ENCODE results near the gene NOTCH2.

Gene NOTCH2

DNA sequence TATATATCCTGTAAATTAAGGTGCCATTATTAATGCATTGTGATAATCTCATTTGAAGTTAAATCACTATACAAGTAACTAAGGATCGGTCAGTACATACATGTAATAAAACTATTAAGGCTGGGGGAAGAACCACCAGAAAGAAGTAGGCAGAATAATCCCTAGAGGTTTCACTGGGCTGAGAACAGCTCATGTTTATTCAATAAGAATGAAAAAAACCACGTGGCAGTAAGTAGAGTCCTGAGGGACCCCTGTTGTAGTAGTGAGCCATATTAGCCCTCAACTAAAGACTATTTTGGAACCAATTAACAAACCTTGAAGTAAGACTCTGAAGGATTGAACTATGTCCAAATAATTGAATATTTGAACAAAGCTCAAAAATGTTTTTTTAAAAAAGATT, 126.2 kb downstream of the NOTCH2 start:
- DNase-seq (ENCODE audit: low read depth), result no peak

DNA sequence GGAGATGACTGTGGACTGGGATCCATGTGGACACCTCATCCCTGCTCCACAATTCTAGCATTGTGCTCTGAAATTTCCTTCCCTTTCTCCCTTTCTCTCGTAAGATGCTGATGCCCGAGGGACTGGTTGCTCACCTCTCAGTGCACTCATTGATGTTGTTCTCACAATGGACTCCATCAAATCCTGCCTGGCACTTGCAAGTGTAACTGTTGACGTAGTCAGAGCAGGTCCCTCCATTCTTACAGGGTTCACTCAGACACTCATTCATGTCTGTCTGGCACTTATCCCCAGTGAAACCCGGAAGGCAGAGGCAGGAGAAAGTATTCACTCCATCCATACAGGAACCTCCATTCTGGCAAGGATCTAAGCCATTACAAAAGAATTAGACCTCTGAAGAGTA, 128.1 kb downstream of the NOTCH2 start:
- DNase-seq (ENCODE audit: low read depth), result no peak

DNA sequence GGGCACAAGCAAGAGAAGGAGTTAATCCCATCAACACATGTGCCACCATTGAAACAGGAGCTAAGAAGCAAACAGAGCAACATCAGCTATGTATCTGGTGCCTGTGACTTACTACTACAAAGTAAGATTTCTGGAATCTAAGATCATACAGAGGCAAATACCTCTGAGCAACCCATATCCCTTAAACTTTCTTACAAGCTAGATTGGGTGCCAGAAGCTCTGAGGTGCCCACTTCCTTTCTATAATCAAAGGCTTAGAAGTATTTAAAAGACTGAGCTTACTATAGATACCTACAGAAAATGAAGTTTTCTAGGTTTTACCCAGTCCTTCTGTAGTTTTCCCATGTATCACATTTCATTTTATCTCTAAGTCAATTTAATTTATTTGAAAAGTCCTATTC, 128.8 kb downstream of the NOTCH2 start:
- DNase-seq (ENCODE audit: low read depth), result no peak

DNA sequence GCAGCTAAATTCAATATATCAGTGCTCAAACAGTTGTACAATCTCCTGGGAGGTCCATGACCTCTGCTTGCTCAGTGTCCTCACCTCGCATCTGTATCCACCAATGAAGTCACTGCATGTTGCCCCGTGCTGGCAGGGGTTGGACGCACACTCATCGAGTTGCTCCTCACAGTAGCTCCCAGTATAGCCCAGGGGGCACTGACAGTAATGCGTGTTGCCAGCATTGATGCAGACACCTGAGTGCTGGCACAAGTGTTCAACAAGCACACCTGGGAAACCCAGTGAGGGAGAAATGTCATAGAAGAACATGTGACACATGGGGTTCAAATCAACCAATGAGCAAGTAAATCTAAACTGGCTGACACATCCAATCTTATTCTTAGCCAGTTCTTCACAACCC, 132.3 kb downstream of the NOTCH2 start:
- DNase-seq (ENCODE audit: low read depth), result no peak

DNA sequence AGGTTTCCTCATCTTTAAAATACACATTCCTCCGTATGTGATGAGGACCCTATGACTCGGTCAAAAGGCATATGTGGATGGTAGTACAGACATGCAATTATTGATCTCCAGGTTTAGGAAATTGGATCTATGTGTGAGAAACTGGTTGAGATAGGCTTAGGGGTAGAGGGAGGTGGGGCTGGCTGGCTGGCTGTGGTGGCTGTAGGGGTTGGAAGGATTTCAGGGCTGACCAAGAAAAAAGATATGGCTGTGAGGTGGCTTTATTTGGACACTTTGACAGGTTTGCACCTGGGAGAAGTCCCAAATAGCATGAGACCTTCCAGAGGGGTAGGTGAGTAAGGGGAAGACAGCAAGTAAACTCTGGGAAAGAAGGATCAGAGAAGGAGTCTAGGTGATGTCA, 133.5 kb downstream of the NOTCH2 start:
- no peak for DNase-seq (ENCODE audit: low read depth)

DNA sequence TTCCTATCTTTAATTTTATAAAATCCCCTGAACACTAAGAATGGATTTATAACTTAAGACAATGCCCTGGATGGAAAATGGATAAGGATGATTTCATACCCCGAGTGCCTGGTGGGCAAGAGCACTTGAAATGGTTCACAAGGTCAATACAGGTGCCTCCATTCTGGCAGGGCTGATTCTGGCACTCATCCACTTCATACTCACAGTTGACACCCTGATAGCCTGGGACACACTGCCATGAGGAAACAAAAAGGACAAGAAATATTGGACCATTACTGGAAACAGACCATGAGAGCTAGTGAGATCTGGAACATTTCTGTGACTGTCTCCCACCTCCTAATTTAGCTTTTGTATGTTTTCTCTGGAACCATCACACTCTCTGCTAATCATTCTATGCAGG, 134.1 kb downstream of the NOTCH2 start:
- DNase-seq (ENCODE audit: low read depth), result no peak

DNA sequence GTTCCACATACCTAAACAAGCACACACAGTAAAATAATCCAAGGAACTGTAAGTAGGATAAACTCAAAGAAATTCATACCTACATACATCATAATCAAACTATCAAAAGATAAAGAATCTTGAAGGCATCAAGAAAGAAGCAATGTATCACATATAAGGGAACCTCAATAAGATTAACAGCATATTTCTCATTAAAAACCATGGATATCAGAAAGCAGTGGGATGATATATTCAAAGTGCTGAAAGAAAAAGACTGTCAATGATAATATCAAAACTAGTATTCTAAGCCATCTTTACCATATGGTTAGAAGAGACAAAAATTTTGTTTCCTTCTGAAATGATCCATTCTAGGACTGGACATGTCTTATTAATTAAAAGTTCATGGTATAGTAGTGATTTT, 136.1 kb downstream of the NOTCH2 start:
- DNase-seq (ENCODE audit: low read depth), result no peak

DNA sequence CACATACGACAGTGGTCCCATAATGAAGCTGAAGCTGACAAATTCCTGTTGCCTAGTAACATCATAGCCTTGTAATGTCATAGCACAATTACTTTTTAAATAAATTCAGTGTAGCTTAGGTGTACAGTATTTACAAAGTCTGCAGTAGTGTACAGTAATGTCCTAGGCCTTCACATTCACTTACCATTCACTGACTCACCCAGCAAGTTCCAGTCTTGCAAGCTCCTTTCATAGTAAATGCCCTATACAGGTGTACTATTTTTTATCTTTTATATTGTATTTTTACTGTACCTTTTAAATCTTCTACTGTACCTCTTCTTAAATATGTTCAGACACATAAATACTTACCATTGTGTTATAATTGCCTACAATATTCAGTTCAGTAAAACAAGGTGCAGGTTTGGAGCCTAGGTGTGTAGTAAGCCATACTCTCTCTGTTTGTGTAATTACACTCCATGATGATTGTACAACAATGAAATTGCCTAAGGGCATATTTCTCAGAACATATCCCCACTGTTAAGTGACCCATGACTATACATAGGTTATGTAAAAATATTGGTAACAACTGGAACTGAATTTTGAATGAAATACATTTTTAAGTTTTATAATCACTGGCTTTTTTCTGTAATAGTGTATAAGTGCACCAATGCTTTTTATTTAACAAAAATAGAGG, 139.7 kb downstream of the NOTCH2 start:
- DNase-seq (ENCODE audit: low read depth), result no peak

DNA sequence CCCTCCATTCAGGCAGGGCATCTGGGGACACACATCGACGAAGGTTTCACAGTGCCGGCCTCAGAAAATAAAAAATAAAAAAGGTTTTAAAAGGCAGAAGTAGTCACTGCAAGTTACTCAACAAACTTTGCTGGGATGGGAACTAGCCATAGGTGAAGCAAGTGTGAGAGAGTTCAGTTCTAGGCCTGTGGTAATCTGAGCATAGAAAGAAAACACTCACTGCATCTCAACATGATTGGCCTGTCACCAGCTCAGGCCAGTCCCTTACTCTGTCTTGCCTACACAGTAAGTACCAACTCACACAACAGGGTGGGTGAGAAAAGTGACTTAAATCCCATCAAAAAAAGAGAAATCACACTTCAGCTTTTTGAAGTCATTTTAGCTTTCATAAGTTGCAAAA, 142.9 kb downstream of the NOTCH2 start:
- no peak for DNase-seq (ENCODE audit: low read depth)

DNA sequence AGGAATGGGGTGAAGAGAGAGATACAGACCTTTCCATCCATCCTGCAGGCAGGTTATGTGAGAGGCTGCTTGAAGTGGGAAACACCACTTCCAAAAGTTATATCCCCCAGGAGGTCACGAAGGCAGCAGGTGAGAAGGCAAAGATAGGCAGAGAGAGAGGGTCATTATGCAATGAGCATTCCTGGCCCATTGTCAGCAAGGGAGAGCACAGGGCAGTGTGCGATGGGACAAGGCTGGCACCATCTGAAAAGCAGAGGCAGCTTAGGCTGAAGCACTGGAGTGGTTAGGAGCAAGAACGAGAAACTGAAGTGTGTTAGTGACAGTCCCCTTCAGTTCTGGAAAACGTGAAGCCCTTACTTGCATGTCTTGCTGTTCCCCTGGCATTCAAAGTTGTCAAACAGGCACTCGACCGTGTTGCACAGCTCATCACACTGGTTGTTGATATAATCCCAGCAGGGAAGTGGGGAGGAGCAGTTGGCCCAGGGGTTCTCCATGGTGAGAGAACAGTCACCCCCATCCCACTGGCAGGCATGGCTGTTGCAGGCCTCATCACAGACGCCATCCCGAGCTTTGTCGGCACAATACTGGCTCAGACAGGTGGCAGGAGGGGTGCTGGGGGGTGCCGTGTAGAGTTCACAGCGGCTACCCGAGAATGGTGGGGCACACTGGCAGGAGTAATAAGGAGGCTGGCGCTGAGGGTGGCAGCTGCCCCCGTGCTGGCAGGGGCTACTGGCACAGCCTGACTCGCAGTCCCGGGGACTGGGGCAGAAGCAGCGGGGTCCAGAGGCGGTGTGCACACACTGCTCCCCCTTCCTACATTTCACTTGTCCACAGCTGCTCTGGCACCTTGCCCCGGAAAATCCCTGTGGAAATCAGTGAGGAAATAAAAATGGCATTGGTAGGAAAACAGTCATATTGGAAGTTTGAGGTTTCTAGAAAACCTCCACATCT, 144.2 kb downstream of the NOTCH2 start:
- DNase-seq (ENCODE audit: low read depth), result no peak

DNA sequence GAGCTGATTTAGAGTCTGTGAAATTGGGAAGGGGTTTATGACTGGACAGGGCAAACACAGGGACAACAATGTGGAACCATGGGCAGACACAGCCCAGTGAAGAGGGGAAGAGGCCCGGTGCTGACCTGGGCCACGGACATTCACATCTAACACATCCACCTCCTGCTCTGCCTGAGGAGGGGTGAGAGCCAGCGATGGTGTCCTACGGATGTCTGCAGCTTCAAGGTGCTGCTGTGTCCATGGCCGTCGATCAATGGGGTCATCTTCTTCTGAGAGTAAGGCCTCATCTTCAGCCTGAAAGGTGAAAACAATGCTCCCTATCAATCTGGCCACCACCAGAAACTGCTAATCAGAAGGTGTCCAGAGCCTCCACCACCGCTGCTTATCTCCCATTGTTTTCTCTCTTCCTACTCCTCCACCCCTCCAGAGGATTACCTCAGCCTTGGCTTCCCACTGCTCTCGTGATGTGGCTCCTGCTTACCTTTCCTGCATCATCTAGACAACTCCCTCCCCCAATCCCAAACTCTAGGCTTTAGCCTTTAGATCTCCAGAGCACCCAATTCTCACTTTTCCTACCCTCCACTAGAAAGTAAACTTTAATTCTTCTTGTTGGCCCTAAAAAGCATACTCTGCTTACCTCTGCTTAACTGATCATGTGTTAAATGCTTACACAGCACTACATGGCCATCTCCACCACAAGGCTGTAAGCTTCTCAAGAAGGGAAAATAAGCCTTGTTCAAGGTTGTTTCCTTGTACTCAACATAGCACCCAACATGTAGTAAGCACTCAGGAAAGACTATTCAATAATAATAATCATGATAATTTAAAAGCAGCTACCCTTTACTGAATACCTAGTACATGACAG, 149.1 kb downstream of the NOTCH2 start:
- no peak for DNase-seq (ENCODE audit: low read depth)

DNA sequence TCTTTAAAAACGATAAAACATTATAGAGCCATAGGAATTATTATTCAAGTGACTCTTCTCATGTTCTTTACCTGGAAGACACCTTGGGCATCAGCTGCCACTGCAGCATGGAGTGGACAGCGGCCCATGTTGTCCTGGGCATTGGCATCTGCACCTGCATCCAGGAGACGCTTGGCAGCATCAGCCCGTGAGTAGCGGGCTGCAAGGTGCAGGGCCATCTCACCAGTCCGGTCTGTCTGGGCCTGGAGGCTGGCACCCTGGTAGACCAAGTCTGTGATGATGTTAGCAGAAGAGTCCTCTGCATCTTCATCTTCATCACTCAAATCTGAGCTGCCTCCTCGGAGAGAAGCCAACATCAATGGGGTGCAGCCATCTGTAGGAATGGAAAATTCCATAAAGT, 150.2 kb downstream of the NOTCH2 start:
- no peak for DNase-seq (ENCODE audit: low read depth)

DNA sequence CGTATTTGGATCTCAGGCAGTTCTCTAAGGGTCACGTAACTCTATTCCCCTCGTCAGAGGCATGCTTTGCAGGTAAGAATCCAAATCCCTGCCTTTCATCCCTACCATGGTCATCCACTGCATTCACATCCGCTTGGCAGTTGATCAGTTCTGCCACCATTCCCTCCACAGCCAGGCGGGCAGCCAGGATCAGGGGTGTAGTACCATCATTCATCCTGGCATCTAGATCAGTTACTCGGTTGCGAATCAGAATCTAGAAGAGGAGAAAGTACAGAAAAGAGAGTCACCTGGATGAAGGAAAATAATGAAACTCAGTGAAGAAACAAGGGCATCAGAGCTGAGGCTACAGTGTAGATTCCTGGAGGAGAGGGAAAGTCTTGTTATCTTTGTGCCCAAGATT, 151.2 kb downstream of the NOTCH2 start:
- no peak for DNase-seq (ENCODE audit: low read depth)

DNA sequence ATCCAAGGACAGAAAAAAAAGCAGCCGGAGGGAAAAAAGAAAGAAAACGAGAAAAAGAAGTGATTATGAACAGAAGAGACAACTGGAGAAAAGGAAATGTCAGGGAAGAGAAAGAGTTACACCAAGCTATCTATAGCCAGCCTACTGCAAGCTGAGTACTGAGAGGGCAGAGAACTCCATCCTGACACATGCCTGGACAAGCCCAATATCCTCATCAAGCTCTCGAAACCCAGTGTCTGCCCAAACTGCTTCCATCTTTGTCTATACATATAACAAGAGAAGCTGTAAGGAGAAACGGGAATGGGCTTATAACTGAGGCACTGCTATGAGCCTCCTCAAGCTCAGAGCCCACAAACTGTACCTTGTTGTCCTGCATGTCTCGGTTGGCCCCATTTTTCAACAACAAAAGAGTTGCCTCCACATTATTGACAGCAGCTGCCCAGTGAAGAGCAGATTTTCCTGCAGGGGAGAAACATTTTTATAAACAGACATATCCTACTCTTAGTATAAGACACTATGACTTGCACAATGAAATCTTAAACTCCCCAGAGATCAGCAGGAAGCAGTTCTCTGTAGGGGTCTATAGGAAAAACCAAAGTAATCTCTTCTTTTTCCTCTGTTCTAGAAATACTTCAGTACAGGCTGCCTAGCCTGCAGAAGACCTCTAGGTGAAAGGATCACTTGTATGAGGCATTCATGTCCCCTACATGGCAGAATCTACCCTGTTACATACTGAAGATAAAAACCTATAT, 152.0 kb downstream of the NOTCH2 start:
- no peak for DNase-seq (ENCODE audit: low read depth)

DNA sequence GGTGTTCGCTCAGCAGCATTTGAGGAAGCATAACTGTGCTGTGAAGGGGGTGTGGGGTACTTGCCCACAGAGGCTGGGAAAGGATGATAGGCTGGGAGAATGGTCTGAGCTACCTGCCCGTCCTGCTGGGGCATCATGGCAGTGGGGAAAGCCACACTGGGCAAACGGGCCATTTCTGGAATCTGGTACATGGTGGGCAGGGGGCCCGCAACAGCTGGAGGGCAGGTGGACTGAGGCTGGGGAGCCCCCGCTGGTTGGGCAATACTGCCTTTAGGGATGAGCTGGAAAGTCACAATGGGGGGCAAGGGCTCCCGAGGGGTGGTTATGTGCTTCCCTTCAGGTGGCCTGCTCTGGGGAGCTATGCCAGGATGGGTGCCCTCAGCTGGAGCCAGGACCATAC, 153.9 kb downstream of the NOTCH2 start:
- DNase-seq (ENCODE audit: low read depth), result no peak

DNA sequence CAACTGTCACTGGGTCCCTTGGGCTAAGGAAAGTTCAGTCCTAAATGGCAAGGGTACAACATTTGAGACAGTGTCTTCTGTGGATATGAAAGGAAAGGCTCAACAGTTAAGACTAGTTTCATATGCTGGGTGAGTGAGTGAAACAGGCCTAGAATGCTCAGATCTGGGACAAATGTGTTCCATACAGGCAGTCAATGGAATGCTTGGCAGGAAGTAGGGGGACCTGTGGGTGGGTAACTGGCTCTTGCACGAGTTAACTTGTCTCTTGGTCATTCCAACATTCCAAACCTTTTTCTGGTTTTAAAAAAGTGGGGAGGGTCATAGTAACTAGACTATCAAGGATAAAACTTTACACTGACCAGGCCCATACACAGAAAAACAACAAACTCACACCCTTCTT, 155.4 kb downstream of the NOTCH2 start:
- DNase-seq (ENCODE audit: low read depth), result no peak

DNA sequence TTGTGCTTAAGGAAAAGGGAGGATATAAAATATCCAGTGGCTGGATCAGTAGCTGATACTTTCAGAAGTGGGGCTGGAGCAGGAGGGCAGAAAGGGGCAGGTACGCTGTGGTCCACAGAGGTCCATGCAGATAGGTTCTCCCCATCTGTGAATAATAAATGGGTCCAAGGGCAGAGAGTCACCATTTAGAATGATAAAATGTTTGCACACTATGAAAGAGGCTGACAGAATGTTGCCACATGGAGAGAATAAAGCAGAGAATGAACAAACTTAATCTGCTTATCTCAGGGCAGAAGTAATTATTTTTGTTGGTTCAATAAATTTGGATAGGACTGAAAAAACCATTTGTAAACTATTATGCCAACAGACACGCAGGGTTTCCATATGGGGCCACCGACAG, 156.5 kb downstream of the NOTCH2 start:
- no peak for DNase-seq (ENCODE audit: low read depth)

DNA sequence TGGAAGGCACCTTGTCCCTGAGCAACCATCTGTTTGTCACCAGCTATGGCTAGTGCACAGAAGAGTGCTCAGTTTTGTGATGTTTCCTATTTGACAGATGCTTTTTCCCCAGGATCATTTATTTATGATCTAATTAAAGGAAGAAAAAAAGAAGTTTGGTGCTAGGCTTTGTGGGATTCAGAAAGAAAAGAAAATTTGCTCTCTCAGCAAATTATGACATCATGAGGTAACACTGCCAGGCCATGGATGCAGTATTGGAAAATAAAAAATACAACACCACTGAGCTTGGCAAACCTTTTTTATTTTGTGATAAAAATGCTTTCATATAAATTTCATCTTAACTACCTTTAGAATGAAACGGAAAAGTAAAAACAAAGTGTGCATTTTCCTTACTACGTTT, 157.7 kb downstream of the NOTCH2 start:
- no peak for DNase-seq (ENCODE audit: low read depth)

DNA sequence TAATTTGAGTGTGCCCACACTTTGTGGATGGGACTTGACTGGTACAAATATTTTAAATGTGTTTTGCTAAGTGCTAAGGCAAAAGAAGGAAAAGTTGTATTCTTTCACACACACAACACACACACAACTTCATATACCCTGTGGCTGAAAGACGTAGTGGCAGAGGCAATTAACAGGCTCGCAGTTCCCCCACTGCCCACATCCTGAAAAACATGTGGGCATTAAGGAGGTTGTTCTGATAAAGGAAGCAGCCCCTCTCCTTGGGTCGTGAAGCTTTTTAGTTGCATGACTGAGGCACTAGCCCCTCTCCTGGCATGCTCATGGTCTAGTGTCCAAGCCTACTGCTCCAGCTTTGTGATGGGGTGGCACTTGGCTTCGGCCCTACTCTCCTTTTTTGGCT, 158.8 kb downstream of the NOTCH2 start:
- no peak for DNase-seq (ENCODE audit: low read depth)

DNA sequence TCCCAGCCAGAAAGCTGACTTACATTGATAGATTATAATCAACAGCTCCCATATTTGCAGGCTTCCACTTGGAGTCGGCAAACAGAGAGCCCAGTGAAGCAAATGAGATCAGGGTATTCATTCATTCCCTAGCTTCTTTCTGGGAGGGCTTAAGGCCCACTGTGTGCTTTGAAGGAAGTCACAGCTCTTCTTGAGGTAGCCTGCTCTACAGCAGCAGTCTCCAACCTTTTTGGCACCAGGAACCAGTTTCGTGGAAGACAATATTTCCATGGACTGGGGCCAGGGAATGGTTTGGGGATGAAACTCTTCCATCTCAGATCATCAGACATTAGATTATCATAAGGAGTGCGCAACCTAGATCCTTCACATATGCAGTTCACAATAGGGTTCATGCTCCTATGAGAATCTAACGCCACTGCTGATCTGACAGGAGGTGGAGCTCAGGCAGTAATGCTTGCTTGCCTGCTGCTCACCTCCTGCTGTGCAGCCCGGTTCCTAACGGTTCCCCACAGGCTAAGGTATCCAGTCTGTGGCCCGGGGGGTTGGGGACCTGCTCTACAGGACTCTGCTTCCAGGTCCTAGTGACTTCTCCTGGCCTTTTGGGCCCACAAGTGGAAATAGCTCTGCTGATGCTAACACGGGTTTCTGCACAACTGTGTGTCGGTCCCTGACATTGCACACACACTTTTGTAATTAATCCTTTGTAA, 159.4 kb downstream of the NOTCH2 start:
- no peak for DNase-seq (ENCODE audit: low read depth)

DNA sequence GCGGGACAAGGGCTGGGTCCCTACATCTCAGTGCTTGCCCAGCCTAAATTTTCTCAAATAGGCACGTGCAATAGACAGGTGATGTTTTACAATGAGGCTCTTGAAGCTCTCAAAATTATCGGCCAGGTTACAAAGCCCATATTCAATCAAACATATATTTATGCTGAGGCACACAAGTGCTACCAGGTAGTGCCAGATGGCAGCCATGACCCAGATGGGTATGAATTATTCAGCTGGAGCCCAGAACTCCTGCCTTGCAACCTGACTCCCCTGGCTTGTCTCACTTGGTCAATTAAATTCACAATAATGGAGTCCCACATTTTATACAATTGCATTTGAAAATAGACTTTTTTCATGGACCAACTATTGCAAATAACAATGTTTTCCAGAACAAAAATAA, 160.8 kb downstream of the NOTCH2 start:
- DNase-seq (ENCODE audit: low read depth), result no peak
